Measurements from ENCODE around the gene XAGE5. TPM values are rescaled to one million over a fixed set of nuclear protein-coding genes. Genes with fewer than 3 reads are reported as not detected.
"Not testable (repeated sequence)": the region's sequence is repeated elsewhere in the genome, so short reads cannot be mapped to it uniquely, and the experiment has no call there.

The XAGE5 gene
- total RNA-seq (2021) (not detected in 3 replicates), Bru-seq, nascent RNA (not detected)
- long read RNA-seq, experiment 1: 0 reads
- long read RNA-seq, experiment 2: 0 reads
- long read RNA-seq, experiment 3: 0 reads

GRCh38 chrX:52811065-52811625 lies at the start of gene XAGE5:
TSS of gene XAGE5 (plus strand) at chrX:52811287. CDS start at chrX:52812567, 1,280 bp downstream.
- Mint-ChIP-seq H3K4me1 (no peaks in the 10 kb centered on the region), H3K27me3 (ENCODE audit: low read depth) (no peaks in the 10 kb centered on the region), H3K36me3 (no peaks in the 10 kb centered on the region), H3K27ac (no peak within 1 kb of the TSS), H3K9me3 (no peaks in the 10 kb centered on the region), H3K4me3 (no peak within 1 kb of the TSS)
- DNase-seq (ENCODE audit: low spot score) (no peak), ATAC-seq (no peak)
- ChIA-PET CTCF (no interaction called here), POLR2A (no interaction called here)
- TF ChIP-seq GABPB1 (CRISPR knock-in tag; IDR thresholded peaks at IDR 0.05) (no peak), ELF4 (CRISPR knock-in tag; IDR thresholded peaks at IDR 0.05; ENCODE audit: low read depth) (no peak), IRF2 (CRISPR knock-in tag; IDR thresholded peaks at IDR 0.05; ENCODE audit: borderline replicate concordance, low read depth) (no peak), NFE2L1 (CRISPR knock-in tag; IDR thresholded peaks at IDR 0.05) (no peak), MLX (CRISPR knock-in tag; IDR thresholded peaks at IDR 0.05) (no peak), ZBTB21 (CRISPR knock-in tag; IDR thresholded peaks at IDR 0.05; ENCODE audit: borderline replicate concordance) (no peak), CBFB (CRISPR knock-in tag; IDR thresholded peaks at IDR 0.05; ENCODE audit: low read depth) (no peak), STAT6 (CRISPR knock-in tag; conservative IDR thresholded peaks at IDR 0.05; ENCODE audit: low read depth) (no peak), GTF2I (CRISPR knock-in tag; conservative IDR thresholded peaks at IDR 0.05) (no peak), E2F5 (CRISPR knock-in tag; IDR thresholded peaks at IDR 0.05) (no peak), KAT7 (CRISPR knock-in tag; IDR thresholded peaks at IDR 0.05; ENCODE audit: borderline replicate concordance) (no peak), ZNF121 (CRISPR knock-in tag; IDR thresholded peaks at IDR 0.05) (no peak), CTCF (IDR thresholded peaks at IDR 0.05) (no peak), JAZF1 (CRISPR knock-in tag; IDR thresholded peaks at IDR 0.05) (no peak), SP1 (CRISPR knock-in tag; conservative IDR thresholded peaks at IDR 0.05) (no peak), PRDM15 (CRISPR knock-in tag; IDR thresholded peaks at IDR 0.05) (no peak), FOXP4 (CRISPR knock-in tag; IDR thresholded peaks at IDR 0.05) (no peak), HMGA2 (CRISPR knock-in tag; IDR thresholded peaks at IDR 0.05) (no peak), PRRX2 (CRISPR knock-in tag; IDR thresholded peaks at IDR 0.05) (no peak), SOX15 (CRISPR knock-in tag; IDR thresholded peaks at IDR 0.05) (no peak)

GRCh38 chrX:52765983-52766382 lies 45.1 kb upstream of the XAGE5 start:
- H3K27me3 Mint-ChIP-seq (ENCODE audit: low read depth); H3K4me3 Mint-ChIP-seq; POLR2A ChIA-PET; ATAC-seq; CTCF ChIA-PET; H3K36me3 Mint-ChIP-seq; H3K27ac Mint-ChIP-seq; H3K4me1 Mint-ChIP-seq; H3K9me3 Mint-ChIP-seq; DNase-seq (ENCODE audit: low spot score): not testable (repeated sequence)

- H3K36me3 Mint-ChIP-seq; POLR2A ChIA-PET; DNase-seq (ENCODE audit: low spot score); H3K4me1 Mint-ChIP-seq; CTCF ChIA-PET; H3K27ac Mint-ChIP-seq; H3K9me3 Mint-ChIP-seq; ATAC-seq; H3K4me3 Mint-ChIP-seq; H3K27me3 Mint-ChIP-seq (ENCODE audit: low read depth): not testable (repeated sequence)
Observed at GRCh38 chrX:52773504-52773903, 37.6 kb upstream of the XAGE5 start.
